Suppressor macrophage (primary cell): ENCODE measurements around the gene COPB1.

Experiments
- DNase-seq, 4 experiments: peaks; one replicate each; pipeline ENCODE4 v3.0.0-alpha.2; 2020 to 2022

Gene COPB1

GRCh38 chr11:14513800-14514199 lies 14.2 kb upstream of the COPB1 start:
- no peak for DNase-seq

GRCh38 chr11:14506532-14506931 lies 6.9 kb upstream of the COPB1 start:
- DNase-seq: no peak

- no peak for DNase-seq
Observed at GRCh38 chr11:14503023-14503422, 3.4 kb upstream of the COPB1 start.

GRCh38 chr11:14502039-14502438 lies 2.4 kb upstream of the COPB1 start:
- no peak for DNase-seq

GRCh38 chr11:14500181-14500651 lies 605 bp upstream of the COPB1 start:
- peak; percentile 33 to 65 (median 52) for DNase-seq

GRCh38 chr11:14499178-14499559 lies 442 bp downstream of the COPB1 start:
- peak; percentile 31 to 49 (median 38) for DNase-seq

GRCh38 chr11:14480716-14481115 lies 18.9 kb downstream of the COPB1 start:
- peak in 2 of 4 experiments; percentile 9 to 14 for DNase-seq

- DNase-seq: no peak
Observed at GRCh38 chr11:14471127-14471526, 28.5 kb downstream of the COPB1 start.

- DNase-seq: no peak
Observed at GRCh38 chr11:14463623-14464022, 36.0 kb downstream of the COPB1 start.

GRCh38 chr11:14460147-14460546 lies 39.5 kb downstream of the COPB1 start:
- DNase-seq: no peak

GRCh38 chr11:14458377-14458776 lies 41.2 kb downstream of the COPB1 start:
- DNase-seq: no peak

GRCh38 chr11:14455648-14456430 lies 43.8 kb downstream of the COPB1 start:
- DNase-seq: no peak

GRCh38 chr11:14454861-14455632 lies 44.6 kb downstream of the COPB1 start:
- DNase-seq: peak in 3 of 4 experiments; percentile 10 to 46 (median 45)

- peak in 3 of 4 experiments; percentile 2 to 39 (median 12) for DNase-seq
Observed at GRCh38 chr11:14451825-14452224, 47.8 kb downstream of the COPB1 start.

GRCh38 chr11:14449302-14449714 lies 50.3 kb downstream of the COPB1 start:
- DNase-seq: no peak

GRCh38 chr11:14448240-14448639 lies 51.4 kb downstream of the COPB1 start:
- no peak for DNase-seq

- no peak for DNase-seq
Observed at GRCh38 chr11:14446701-14447169, 52.9 kb downstream of the COPB1 start.

GRCh38 chr11:14445542-14446530 lies 53.8 kb downstream of the COPB1 start:
- no peak for DNase-seq

GRCh38 chr11:14444441-14445189 lies 55.0 kb downstream of the COPB1 start:
- no peak for DNase-seq

- no peak for DNase-seq
Observed at GRCh38 chr11:14443638-14444037, 56.0 kb downstream of the COPB1 start.

- no peak for DNase-seq
Observed at GRCh38 chr11:14435717-14436512, 63.7 kb downstream of the COPB1 start.
